WI38 (cell line): ENCODE results near the gene DYNC1LI1.

ENCODE experiments used
- H3K4me3 ChIP-seq: 2 replicates; pipeline ENCODE4 v1.5.1; 2011; ENCODE audit warnings: low read depth, mild to moderate bottlenecking, control low read depth, low read length
- TF ChIP-seq, protein P1 (sequence below): IDR thresholded peaks from 2 replicates; pipeline ENCODE4 v1.5.1; 2012; ENCODE audit warnings: low read depth, mild to moderate bottlenecking, control low read depth, low read length

The DYNC1LI1 gene

GRCh38 chr3:32569540-32570420 is 878 bp downstream of the DYNC1LI1 start:
- peak overlapping the region; percentile 84 for H3K4me3 ChIP-seq
- TF ChIP-seq, protein P1, sequence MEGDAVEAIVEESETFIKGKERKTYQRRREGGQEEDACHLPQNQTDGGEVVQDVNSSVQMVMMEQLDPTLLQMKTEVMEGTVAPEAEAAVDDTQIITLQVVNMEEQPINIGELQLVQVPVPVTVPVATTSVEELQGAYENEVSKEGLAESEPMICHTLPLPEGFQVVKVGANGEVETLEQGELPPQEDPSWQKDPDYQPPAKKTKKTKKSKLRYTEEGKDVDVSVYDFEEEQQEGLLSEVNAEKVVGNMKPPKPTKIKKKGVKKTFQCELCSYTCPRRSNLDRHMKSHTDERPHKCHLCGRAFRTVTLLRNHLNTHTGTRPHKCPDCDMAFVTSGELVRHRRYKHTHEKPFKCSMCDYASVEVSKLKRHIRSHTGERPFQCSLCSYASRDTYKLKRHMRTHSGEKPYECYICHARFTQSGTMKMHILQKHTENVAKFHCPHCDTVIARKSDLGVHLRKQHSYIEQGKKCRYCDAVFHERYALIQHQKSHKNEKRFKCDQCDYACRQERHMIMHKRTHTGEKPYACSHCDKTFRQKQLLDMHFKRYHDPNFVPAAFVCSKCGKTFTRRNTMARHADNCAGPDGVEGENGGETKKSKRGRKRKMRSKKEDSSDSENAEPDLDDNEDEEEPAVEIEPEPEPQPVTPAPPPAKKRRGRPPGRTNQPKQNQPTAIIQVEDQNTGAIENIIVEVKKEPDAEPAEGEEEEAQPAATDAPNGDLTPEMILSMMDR = no peak

DNA sequence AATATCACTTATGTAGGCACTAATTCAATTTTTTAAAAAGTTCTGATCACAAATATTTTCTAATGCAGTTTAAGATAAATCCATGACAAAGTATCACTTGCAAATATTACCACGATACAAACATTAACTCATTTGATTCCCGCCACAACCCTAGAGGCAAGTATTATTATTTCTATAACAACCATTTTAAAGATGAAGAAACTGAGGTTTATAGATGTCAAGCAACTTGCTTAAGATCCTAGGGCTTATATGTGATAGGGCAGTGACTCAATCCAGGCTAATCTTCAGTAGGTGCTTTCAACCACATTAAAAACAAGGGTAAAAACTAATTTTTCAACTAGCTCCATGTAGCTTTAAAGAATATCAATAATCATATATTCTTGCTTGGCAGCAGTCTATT is 1.7 kb downstream of the DYNC1LI1 start:
- TF ChIP-seq, protein P1 = no peak
- H3K4me3 ChIP-seq = peak overlapping the region; percentile 84

DNA sequence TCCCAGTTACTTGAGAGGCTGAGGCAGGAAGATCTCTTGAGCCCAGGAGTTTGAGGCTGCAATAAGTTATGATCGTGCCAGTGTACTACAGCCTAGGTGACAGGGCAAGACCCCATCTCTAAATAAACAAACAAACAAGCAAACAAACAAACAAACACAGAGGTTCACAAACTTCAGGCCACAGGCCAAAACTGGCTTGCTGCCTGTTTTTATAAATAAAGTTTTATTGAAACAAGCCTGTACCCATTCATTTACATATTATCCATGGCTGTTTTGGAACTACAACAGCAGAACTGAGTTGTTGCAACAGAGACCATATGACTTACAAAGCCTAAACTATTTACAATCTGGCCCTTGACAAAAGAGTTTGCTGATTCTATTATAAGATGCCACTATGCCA is 6.5 kb downstream of the DYNC1LI1 start:
- TF ChIP-seq, protein P1 = no peak
- no peak overlapping the region for H3K4me3 ChIP-seq

DNA sequence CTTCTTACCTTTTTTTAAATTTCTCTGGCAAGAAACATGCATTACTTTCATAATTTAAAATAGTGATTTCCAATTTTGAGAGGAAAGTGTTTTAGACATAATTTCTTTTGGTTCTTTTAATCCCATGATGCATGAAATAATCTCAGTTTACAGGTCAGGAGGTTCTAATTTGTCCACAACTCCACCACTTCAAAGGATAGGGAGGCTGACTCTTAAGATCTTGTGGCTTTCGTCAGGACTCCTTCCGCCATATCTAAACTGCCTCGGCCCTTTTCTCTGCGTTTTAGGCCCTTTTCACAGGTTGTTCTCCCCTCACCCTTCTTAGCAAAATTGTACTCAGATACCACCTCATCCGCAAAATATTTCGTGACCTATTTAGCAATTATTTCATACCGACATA is 8.0 kb downstream of the DYNC1LI1 start:
- H3K4me3 ChIP-seq = no peak overlapping the region
- TF ChIP-seq, protein P1 = no peak

DNA sequence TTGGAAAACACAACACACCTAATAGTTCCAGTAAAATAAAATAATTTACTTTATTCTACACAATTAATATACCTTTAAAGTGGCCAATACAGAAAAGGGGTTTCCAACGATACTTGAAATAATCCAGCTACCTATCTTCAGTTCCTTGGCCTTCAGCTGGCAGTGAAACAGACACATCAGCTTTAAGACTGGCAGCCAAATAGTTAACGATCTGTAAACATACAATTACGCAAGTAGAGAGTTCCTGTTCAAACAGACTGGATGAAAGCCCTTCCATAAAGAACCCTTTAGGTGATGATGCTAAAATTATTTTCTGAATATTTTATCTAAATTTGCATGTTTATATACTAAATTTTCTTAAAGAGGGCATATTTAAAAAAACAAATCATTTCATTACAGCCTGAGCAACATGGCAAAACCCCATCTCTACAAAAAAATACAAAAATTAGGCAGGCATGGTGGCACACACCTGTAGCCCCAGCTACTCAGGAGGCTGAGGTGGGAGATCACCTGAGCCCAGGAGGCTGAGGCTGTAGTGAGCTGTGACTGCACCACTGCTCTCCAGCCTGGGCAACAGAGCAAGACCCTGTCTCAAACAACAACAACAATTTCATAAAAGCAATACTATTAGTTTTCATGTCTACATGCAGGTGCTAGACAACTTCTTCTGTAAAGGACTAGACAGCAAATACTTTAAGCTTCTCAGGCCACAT is 12.9 kb downstream of the DYNC1LI1 start:
- H3K4me3 ChIP-seq = no peak overlapping the region
- TF ChIP-seq, protein P1 = no peak

DNA sequence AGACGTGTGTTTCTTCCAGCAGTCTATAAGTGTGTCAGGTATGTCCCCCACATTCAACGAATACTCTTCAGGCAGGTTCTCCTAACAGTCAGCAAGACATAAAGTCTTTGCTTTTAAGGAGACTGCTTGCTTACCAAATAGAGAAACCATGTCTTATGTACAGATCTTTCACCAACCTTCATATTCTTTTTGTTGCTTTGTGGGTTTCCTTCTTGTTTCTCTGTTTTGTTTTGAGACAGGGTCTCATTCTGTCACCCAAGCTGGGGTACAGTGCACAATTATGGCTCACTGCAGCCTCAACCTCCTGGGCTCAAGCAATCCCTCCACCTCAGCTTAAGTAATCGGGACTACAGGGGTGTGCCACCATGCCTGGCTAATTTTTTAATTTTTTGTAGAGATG is 14.3 kb downstream of the DYNC1LI1 start:
- TF ChIP-seq, protein P1 = no peak
- no peak overlapping the region for H3K4me3 ChIP-seq

DNA sequence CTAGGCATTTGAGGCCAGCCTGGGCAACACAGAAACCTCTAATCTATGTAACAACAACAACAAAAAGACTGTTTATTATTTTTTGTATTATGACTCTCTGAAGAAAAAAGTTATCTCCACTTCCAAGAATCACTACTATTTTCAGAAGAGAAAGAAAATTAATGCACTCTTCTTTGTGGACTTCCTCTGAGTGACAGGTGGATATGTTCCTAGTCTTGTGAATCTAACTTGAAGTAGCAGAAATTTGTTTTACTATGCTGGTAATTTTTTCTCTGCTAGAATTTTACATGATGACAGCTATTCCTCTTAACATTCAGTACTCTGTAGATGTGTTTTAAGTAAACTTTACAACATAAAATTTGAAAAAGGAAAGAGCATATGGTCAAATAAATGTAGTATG is 16.7 kb downstream of the DYNC1LI1 start:
- TF ChIP-seq, protein P1 = no peak
- no peak overlapping the region for H3K4me3 ChIP-seq
